Lung (tissue), 12 donors: ENCODE measurements around the gene SULF2. TPM values are rescaled to one million over a fixed set of nuclear protein-coding genes. Genes with fewer than 3 reads are reported as not detected.

Experiments used
- ATAC-seq: fragments of 200-7000 bp; cut with Tn5 transposase; one replicate; pipeline ENCODE4 v1.9.1; 2020; ENCODE audit warnings: moderate number of reproducible peaks; ENCODE audit not compliant: insufficient read depth, low FRiP score
- DNase-seq, 3 donors: peaks; one replicate each; pipeline ENCODE4 v3.0.0-alpha.2; 2013 to 2017
- H3K27ac ChIP-seq, 2 donors: one replicate each; pipeline ENCODE4 v1.5.1; 2013; ENCODE audit warnings: mild to moderate bottlenecking in 2 of 2, moderate library complexity in 2 of 2, control low read depth in 1 of 2, inconsistent platforms in 1 of 2, low read depth in 1 of 2, low read length in 1 of 2
- H3K27me3 ChIP-seq, 3 donors: one replicate each; pipeline ENCODE4 v1.5.1; 2013; ENCODE audit warnings: low read length in 2 of 3; ENCODE audit not compliant: control insufficient read depth in 3 of 3, insufficient read depth in 3 of 3
- H3K36me3 ChIP-seq, 4 donors: one replicate each; pipeline ENCODE4 v1.5.1; 2013; ENCODE audit warnings: low read length in 4 of 4, mild to moderate bottlenecking in 1 of 4, moderate library complexity in 1 of 4; ENCODE audit not compliant: control insufficient read depth in 4 of 4, insufficient read depth in 4 of 4
- H3K4me1 ChIP-seq, 5 donors: one replicate each; pipeline ENCODE4 v1.5.1; 2013; ENCODE audit warnings: low read length in 5 of 5, mild to moderate bottlenecking in 2 of 5, moderate library complexity in 1 of 5; ENCODE audit not compliant: control insufficient read depth in 5 of 5, insufficient read depth in 5 of 5
- H3K4me3 ChIP-seq: one replicate; pipeline ENCODE4 v1.5.1; 2013; ENCODE audit warnings: mild to moderate bottlenecking, control low read depth, moderate library complexity
- H3K9ac ChIP-seq, 2 donors: one replicate each; pipeline ENCODE4 v1.5.1; 2013; ENCODE audit warnings: low read length in 2 of 2, control low read depth in 1 of 2; ENCODE audit not compliant: insufficient read depth in 1 of 2
- H3K9me3 ChIP-seq, 4 donors: one replicate each; pipeline ENCODE4 v1.5.1; 2013; ENCODE audit warnings: low read length in 3 of 4, mild to moderate bottlenecking in 1 of 4, moderate library complexity in 1 of 4; ENCODE audit not compliant: control insufficient read depth in 4 of 4, insufficient read depth in 3 of 4
- CTCF ChIP-seq: IDR thresholded peaks from 2 replicates; pipeline ENCODE4 v1.5.1; 2012; ENCODE audit warnings: mild to moderate bottlenecking; ENCODE audit errors: control extremely low read depth, extremely low read depth
- whole genome bisulfite sequencing, 2 donors: extraction: QIAGEN DNeasy Blood & Tissue Kit; methylation state at CpG; one replicate each; pipeline ENCODE4 v1.1.7; 2013; 5-methylcytosine and 5-hydroxymethylcytosine counted together
- polyA plus RNA-seq, 2 donors: library from polyadenylated mRNA; stranded (reverse); fragments of 200-250 nt; gene quantifications; one replicate each; pipeline ENCODE4 v1.2.1, GENCODE V29; 2013
- total RNA-seq, 2 donors: library from RNA; depleted of rRNA in 1 of 2; stranded (reverse); fragments of >200 nt in 1 of 2; gene quantifications; one replicate each; pipeline ENCODE4 v1.2.1, GENCODE V29; 2014 to 2021
- donor health status: control.
- donor health status: control.
- donor health status: Bipolar disorder and iron deficiency.
- donor health status: healthy.
- donor health status: DM: yes; HTN: yes; CAD: no.

The SULF2 gene
- total and polyA plus RNA-seq, 4 donors = 17.7 to 42.4 (median 23.6) TPM

GRCh38 chr20:47821481-47822100 lies 36.3 kb upstream of the SULF2 start:
- Histone ChIP-seq H3K9me3 (no peaks in the 10 kb centered on the region), H3K36me3 (no peaks in the 10 kb centered on the region), H3K27me3 (peaks cover 0 to 24% (median 6%) of the 10 kb centered on the region in 3 donors), H3K4me1 (no peaks in the 10 kb centered on the region), H3K9ac (no peak overlapping the region), H3K4me3 (no peak overlapping the region), H3K27ac (no peak overlapping the region)
- no peak for TF ChIP-seq CTCF
- no peak for DNase-seq
- no peak for ATAC-seq
- WGBS, 2 donors = 78 to 81% methylated on average over 13 of the region's 13 CpGs

- no peak for TF ChIP-seq CTCF
- H3K4me3 ChIP-seq = no peak overlapping the region
- no peak overlapping the region for H3K9ac ChIP-seq
- no peak overlapping the region for H3K27ac ChIP-seq
- 68 to 83% methylated on average over 14 of the region's 14 CpGs for WGBS, 2 donors
- no peaks in the 10 kb centered on the region for H3K4me1 ChIP-seq
- H3K9me3 ChIP-seq = peaks cover 0 to 9% (median 3%) of the 10 kb centered on the region in 4 donors
- no peaks in the 10 kb centered on the region for H3K36me3 ChIP-seq
- ATAC-seq = no peak
- no peak for DNase-seq
- H3K27me3 ChIP-seq = peaks cover 0 to 21% (median 6%) of the 10 kb centered on the region in 3 donors
Measured at GRCh38 chr20:47818996-47819609, 33.8 kb upstream of the SULF2 start.

GRCh38 chr20:47818466-47818865 lies 33.2 kb upstream of the SULF2 start:
- ATAC-seq (no peak), DNase-seq (no peak)
- no peak overlapping the region for H3K27ac ChIP-seq
- H3K9ac ChIP-seq = no peak overlapping the region
- H3K4me1 ChIP-seq = no peaks in the 10 kb centered on the region
- WGBS, 2 donors = 72 to 87% methylated on average over 7 of the region's 7 CpGs
- H3K36me3 ChIP-seq = no peaks in the 10 kb centered on the region
- H3K9me3 ChIP-seq = peaks cover 0 to 9% (median 3%) of the 10 kb centered on the region in 4 donors
- no peak overlapping the region for H3K4me3 ChIP-seq
- peaks cover 0 to 21% (median 6%) of the 10 kb centered on the region in 3 donors for H3K27me3 ChIP-seq
- TF ChIP-seq CTCF = no peak
